ENCODE measurements around the gene AK2.

DNA sequence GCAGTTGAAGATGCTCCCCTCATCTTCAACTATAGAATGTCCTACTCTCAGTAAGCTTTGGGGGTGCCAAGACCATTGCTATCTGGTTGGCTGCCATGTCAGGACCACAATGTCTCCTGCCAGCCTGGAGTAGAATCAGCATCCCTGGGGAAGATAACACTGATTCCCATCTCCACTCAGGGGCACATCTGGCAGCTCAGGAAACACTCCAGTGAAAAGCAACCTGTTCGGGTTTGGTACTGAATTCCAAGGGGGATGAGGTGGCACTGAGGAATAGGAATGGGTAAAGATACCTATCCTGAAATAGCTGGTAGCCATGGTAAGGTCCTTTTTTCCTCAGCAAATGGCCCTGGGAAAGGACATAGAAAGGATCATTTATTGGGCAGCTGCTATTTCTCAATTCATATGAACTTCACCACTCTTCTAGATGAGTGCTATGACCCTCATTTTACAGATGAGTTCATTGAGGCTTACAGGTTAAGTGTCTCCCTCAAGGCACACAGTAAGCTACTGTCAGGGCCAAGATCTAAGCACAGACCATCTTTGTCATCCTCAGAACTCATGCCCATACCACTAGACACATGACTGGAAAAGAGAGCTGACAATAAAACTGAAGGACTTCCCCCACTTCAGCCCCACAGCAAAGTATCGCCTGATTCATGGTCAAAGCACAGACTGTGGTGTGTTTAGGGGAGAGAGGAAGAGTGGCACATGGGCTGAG lies 31.4 kb downstream of the AK2 start:
- TF ChIP-seq, protein P1, sequence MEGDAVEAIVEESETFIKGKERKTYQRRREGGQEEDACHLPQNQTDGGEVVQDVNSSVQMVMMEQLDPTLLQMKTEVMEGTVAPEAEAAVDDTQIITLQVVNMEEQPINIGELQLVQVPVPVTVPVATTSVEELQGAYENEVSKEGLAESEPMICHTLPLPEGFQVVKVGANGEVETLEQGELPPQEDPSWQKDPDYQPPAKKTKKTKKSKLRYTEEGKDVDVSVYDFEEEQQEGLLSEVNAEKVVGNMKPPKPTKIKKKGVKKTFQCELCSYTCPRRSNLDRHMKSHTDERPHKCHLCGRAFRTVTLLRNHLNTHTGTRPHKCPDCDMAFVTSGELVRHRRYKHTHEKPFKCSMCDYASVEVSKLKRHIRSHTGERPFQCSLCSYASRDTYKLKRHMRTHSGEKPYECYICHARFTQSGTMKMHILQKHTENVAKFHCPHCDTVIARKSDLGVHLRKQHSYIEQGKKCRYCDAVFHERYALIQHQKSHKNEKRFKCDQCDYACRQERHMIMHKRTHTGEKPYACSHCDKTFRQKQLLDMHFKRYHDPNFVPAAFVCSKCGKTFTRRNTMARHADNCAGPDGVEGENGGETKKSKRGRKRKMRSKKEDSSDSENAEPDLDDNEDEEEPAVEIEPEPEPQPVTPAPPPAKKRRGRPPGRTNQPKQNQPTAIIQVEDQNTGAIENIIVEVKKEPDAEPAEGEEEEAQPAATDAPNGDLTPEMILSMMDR (IDR thresholded peaks at IDR 0.05): no peak
- TF ChIP-seq POLR2AphosphoS5 (IDR thresholded peaks at IDR 0.05; ENCODE audit: insufficient read depth in 1 of 2, low read depth in 1 of 2) (no peak), POLR2A (IDR thresholded peaks at IDR 0.05) (no peak)
